Stimulated activated memory B cell treated with anti-CD40 and anti-IgM and Interleukin-4, amounts not matched to agents 10 μg/mL and 1 μg/mL and 100 μg/mL, for 72 hours (primary cell): ENCODE data around the gene RUNX1.

ENCODE experiments used
- ATAC-seq: fragments of 150-1000 bp; cut with Tn5 transposase; 2 replicates; pipeline ENCODE4 v1.10.0; 2021
- H3K27ac Mint-ChIP-seq: one replicate; pipeline ENCODE4 v1.8.0; 2022; ENCODE audit warnings: mild to moderate bottlenecking, mixed read lengths
- H3K27me3 Mint-ChIP-seq: one replicate; pipeline ENCODE4 v1.8.0; 2022; ENCODE audit warnings: mixed read lengths
- H3K36me3 Mint-ChIP-seq: one replicate; pipeline ENCODE4 v1.8.0; 2022; ENCODE audit warnings: mixed read lengths
- H3K4me1 Mint-ChIP-seq: one replicate; pipeline ENCODE4 v1.8.0; 2022; ENCODE audit warnings: mixed read lengths
- H3K4me3 Mint-ChIP-seq: one replicate; pipeline ENCODE4 v1.8.0; 2022; ENCODE audit warnings: mild to moderate bottlenecking, moderate library complexity, mixed read lengths
- H3K9me3 Mint-ChIP-seq: one replicate; pipeline ENCODE4 v1.8.0; 2022; ENCODE audit warnings: mixed read lengths

The RUNX1 gene

DNA sequence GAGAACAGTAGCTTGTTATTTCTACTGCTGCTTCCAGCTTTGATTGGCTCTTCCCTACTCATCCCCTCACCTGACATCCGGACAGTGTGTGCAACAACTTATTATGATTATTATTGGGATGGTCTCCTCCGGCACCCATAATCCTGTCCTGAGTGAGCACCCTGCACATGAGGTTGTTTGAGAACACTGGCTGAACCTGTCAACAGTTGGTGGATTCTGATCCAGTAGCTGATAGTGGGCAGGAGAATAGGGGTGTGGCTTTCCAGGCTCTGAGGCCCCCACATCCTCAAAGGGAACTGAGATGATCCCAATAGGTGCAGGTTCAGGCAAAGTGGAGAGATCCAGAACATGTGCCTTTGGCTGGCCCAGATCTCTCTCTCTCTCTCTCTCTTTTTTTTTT, 60.5 kb downstream of the RUNX1 start:
- Mint-ChIP-seq H3K36me3 (peaks cover 28% of the 10 kb centered on the region), H3K9me3 (no peaks in the 10 kb centered on the region), H3K4me3 (no peak overlapping the region), H3K27me3 (no peaks in the 10 kb centered on the region), H3K4me1 (peaks cover 77% of the 10 kb centered on the region), H3K27ac (peak overlapping the region; percentile 96)
- ATAC-seq = no peak

DNA sequence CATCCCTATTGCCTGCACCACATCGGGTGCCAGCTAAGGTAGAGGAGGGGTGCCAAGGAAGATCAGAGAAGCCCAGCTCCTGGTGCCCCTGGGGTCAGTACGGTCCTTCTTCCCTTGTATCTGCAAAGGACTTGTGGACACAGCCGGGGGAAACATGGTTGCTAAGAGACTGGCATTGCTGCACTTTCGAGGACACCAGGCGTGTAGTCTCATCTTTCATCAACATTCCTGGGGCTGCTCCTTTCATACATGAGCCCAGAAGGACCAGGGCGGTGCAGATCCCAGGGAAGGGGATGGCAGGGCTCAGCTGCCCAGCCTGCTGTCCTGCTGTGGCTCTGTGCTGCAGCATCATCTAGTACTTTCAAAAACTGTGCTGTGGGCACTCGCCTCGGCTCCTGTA, 61.0 kb downstream of the RUNX1 start:
- Mint-ChIP-seq H3K27ac (peak overlapping the region; percentile 96), H3K9me3 (no peaks in the 10 kb centered on the region), H3K27me3 (no peaks in the 10 kb centered on the region), H3K36me3 (peaks cover 29% of the 10 kb centered on the region), H3K4me1 (peaks cover 82% of the 10 kb centered on the region), H3K4me3 (peak overlapping the region; percentile 63)
- no peak for ATAC-seq

DNA sequence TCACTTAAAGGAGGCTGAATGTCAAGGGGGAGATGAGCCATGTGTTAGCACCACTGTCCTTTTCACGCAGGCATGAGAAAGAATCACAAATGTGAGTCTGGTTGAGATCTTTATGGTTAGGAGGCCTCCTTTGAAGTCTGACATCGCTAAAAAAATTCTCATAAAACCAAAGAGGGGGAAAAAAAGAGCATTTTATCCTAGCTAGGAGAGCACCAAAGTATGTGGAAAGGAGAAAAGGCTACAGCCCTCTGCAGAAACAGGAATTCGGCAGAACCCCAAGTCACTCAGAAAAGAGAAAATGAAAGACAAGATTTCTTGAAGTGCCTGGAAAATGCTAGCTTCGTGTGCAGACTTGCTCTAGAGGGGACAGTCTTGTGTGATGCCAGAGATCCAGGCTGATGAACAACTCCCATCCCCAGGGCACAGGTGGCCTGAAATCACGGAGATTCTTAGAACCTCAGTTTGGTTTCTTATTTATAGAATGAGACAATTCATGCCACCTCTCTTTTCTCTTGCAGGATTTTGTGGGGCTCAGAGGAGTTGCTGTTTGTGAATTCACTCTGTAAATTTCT, 61.5 kb downstream of the RUNX1 start:
- Mint-ChIP-seq H3K9me3 (no peaks in the 10 kb centered on the region), H3K27ac (peak overlapping the region; percentile 96), H3K36me3 (peaks cover 29% of the 10 kb centered on the region), H3K4me3 (peak overlapping the region; percentile 63), H3K27me3 (no peaks in the 10 kb centered on the region), H3K4me1 (peaks cover 87% of the 10 kb centered on the region)
- no peak for ATAC-seq

GRCh38 chr21:34986561-34987500, 62.3 kb downstream of the RUNX1 start:
- peaks cover 31% of the 10 kb centered on the region for H3K36me3 Mint-ChIP-seq
- peak overlapping the region; percentile 96 for H3K27ac Mint-ChIP-seq
- no peaks in the 10 kb centered on the region for H3K9me3 Mint-ChIP-seq
- H3K4me3 Mint-ChIP-seq = peak overlapping the region; percentile 63
- no peaks in the 10 kb centered on the region for H3K27me3 Mint-ChIP-seq
- ATAC-seq = peak; percentile 81
- H3K4me1 Mint-ChIP-seq = peaks cover 85% of the 10 kb centered on the region

DNA sequence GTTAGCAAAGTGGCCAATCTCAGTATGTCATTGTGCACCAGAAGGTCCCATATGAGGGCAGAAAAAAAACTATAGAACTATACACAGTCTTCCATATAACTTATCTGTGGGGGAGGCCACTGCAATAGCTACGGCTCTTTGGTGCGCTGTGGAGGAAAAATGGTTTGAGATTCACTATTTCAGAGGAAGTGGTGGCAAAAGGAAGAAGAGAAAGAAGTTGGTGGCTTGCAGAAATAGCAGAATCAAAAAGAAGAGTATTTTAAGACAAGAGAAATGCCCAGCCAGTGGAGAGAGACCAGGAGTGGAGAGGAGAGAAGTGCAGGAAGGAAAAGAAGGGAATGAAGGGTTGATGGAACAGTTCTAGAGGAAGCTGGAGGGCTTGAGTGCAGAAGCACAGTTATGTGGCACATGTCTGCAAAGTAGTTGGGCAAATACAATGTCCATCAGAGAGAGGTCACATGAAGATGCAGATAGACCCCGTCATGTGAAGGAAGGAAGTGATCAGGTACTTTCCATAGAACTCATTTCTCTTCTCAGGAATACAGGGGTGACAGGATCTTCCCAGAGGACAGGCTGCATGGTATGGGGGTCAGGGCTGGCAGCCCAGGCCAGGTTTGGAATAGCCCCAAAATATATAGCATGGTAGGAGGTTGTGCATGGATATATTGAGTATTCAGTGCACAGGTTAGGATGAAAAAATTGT, 64.6 kb downstream of the RUNX1 start:
- H3K9me3 Mint-ChIP-seq = no peaks in the 10 kb centered on the region
- ATAC-seq = no peak
- peak overlapping the region; percentile 15 for H3K4me3 Mint-ChIP-seq
- peaks cover 24% of the 10 kb centered on the region for H3K36me3 Mint-ChIP-seq
- H3K4me1 Mint-ChIP-seq = peaks cover 63% of the 10 kb centered on the region
- peak overlapping the region; percentile 82 for H3K27ac Mint-ChIP-seq
- H3K27me3 Mint-ChIP-seq = no peaks in the 10 kb centered on the region

- ATAC-seq = peak; percentile 70
- Mint-ChIP-seq H3K27ac (peak overlapping the region; percentile 82), H3K36me3 (peaks cover 28% of the 10 kb centered on the region), H3K4me3 (peak overlapping the region; percentile 58), H3K27me3 (no peaks in the 10 kb centered on the region), H3K9me3 (no peaks in the 10 kb centered on the region), H3K4me1 (peaks cover 60% of the 10 kb centered on the region)
Measured at GRCh38 chr21:34983680-34984086, 65.4 kb downstream of the RUNX1 start.

DNA sequence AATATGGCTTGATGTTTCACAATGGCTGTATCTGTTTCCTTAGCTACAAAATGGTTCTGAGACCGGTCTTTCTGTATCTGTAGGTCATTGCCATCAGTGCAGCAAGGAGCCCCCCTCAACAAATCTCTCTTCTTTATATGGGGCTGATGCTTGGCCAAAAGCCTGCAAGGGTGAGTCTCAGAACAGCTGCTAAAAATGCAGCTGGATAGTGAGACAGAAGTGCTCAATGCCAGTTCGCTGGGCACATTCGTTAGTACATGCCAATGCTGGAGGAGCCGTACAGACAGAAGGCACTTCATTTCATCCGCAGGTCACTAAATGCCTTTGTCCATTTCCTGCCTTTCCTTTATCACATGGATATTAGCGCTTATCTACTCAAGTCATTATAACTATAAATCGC, 67.3 kb downstream of the RUNX1 start:
- no peaks in the 10 kb centered on the region for H3K9me3 Mint-ChIP-seq
- no peak for ATAC-seq
- H3K4me1 Mint-ChIP-seq = peaks cover 43% of the 10 kb centered on the region
- H3K27ac Mint-ChIP-seq = peak overlapping the region; percentile 82
- H3K4me3 Mint-ChIP-seq = no peak overlapping the region
- H3K36me3 Mint-ChIP-seq = peaks cover 30% of the 10 kb centered on the region
- no peaks in the 10 kb centered on the region for H3K27me3 Mint-ChIP-seq

DNA sequence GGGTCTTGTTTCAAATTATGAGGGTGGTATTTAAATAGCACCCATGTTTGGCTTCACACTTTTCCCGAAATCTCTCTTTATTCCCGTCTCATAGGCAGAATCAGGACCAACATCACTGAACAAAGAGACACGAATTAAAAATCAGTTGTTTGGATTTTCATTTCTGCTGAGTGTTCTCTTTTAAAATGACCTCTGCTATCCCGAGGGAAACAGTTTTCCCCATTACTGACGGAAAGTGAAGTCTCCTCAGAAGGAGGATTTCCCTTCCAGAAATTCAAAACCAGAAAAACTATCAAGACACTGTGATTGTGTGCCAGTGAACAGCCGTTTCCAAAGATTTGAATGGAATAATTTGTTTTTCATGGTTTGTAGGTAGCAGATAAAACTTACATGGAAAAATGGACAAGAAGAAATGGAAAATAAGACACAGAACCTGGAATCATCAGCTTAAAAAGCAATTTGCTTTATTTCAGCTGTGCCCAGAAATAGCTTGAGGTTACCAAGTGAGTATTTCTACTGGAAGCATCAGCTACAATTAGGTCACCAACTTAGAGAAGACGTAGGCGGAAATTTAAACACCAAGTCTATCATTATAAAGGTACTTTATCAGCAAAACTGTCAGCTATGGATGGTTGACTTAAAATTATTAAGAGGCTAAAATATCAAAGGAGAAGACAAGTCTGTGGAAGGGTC, 68.5 kb downstream of the RUNX1 start:
- no peak for ATAC-seq
- Mint-ChIP-seq H3K4me3 (no peak overlapping the region), H3K36me3 (peaks cover 33% of the 10 kb centered on the region), H3K27ac (no peak overlapping the region), H3K9me3 (no peaks in the 10 kb centered on the region), H3K27me3 (no peaks in the 10 kb centered on the region), H3K4me1 (peaks cover 39% of the 10 kb centered on the region)

DNA sequence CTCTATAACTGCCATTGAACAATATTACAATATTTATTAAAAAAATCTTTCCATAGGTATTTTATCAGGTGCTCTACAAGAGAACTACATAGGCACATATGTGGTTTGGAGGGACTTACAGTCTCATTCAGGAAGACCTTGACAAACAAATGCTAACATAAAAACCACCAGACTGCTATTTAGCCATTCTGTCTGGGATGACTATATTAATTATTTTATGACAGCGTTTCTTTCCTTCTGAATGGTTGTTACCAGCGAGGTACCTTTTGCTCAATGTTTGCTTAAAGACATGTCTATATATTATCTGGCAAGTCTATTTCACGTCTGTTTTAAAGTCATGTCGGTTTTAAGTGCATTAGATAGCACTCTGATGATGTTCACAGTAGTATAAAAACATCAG, 69.7 kb downstream of the RUNX1 start:
- peaks cover 40% of the 10 kb centered on the region for H3K4me1 Mint-ChIP-seq
- no peaks in the 10 kb centered on the region for H3K9me3 Mint-ChIP-seq
- H3K36me3 Mint-ChIP-seq = peaks cover 28% of the 10 kb centered on the region
- H3K27me3 Mint-ChIP-seq = no peaks in the 10 kb centered on the region
- no peak for ATAC-seq
- no peak overlapping the region for H3K27ac Mint-ChIP-seq
- H3K4me3 Mint-ChIP-seq = no peak overlapping the region

DNA sequence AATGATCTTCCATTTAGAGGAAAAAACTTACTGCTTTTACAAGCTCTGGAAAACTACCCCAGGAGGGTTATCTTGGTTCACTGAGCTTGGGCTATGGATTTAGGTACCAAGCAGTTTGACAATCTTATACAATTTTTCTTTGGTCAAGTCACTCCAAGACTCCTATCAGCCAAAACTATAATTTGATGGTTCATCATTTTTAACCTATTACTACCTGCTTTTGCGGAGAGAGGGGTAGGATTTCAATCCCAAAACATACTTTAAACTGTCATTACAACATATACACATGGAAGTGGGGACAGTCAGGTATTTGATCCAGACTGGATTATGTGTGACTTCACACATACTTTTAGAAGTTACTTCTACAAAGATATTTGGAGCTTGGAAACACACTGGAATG, 71.8 kb downstream of the RUNX1 start:
- ATAC-seq = no peak
- H3K4me1 Mint-ChIP-seq = peaks cover 42% of the 10 kb centered on the region
- H3K9me3 Mint-ChIP-seq = no peaks in the 10 kb centered on the region
- H3K27ac Mint-ChIP-seq = no peak overlapping the region
- no peak overlapping the region for H3K4me3 Mint-ChIP-seq
- H3K27me3 Mint-ChIP-seq = no peaks in the 10 kb centered on the region
- H3K36me3 Mint-ChIP-seq = peaks cover 20% of the 10 kb centered on the region

- H3K4me3 Mint-ChIP-seq = peak overlapping the region; percentile 71
- H3K27me3 Mint-ChIP-seq = no peaks in the 10 kb centered on the region
- H3K4me1 Mint-ChIP-seq = peaks cover 55% of the 10 kb centered on the region
- ATAC-seq = peak; percentile 93
- peaks cover 25% of the 10 kb centered on the region for H3K36me3 Mint-ChIP-seq
- H3K9me3 Mint-ChIP-seq = no peaks in the 10 kb centered on the region
- H3K27ac Mint-ChIP-seq = peak overlapping the region; percentile 83
Measured at GRCh38 chr21:34974162-34974981, 74.7 kb downstream of the RUNX1 start.

DNA sequence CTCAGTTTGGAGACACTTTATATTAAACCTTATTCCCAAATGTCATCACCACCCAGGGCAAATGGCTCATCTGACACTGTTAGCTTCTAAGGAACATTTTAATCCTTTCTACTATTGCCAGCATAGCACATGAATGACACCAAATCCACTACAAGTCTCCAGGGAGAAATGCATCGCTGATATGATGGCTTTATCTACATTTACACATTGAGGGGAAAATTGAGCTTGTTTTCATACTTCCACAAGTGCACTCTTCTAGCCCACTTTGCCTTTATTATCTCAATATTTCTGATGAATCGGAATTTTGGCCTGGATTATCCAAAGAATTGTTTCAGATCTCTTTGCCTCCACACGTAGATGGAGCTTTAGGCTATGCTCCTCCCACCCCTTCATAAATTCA, 75.4 kb downstream of the RUNX1 start:
- Mint-ChIP-seq H3K27me3 (no peaks in the 10 kb centered on the region), H3K27ac (peak overlapping the region; percentile 83), H3K9me3 (no peaks in the 10 kb centered on the region), H3K36me3 (peaks cover 26% of the 10 kb centered on the region), H3K4me1 (peaks cover 57% of the 10 kb centered on the region), H3K4me3 (peak overlapping the region; percentile 71)
- ATAC-seq = no peak

GRCh38 chr21:34971656-34972055, 77.4 kb downstream of the RUNX1 start:
- no peak overlapping the region for H3K4me3 Mint-ChIP-seq
- peaks cover 39% of the 10 kb centered on the region for H3K36me3 Mint-ChIP-seq
- H3K27ac Mint-ChIP-seq = no peak overlapping the region
- H3K4me1 Mint-ChIP-seq = peaks cover 71% of the 10 kb centered on the region
- H3K27me3 Mint-ChIP-seq = no peaks in the 10 kb centered on the region
- ATAC-seq = no peak
- H3K9me3 Mint-ChIP-seq = no peaks in the 10 kb centered on the region

DNA sequence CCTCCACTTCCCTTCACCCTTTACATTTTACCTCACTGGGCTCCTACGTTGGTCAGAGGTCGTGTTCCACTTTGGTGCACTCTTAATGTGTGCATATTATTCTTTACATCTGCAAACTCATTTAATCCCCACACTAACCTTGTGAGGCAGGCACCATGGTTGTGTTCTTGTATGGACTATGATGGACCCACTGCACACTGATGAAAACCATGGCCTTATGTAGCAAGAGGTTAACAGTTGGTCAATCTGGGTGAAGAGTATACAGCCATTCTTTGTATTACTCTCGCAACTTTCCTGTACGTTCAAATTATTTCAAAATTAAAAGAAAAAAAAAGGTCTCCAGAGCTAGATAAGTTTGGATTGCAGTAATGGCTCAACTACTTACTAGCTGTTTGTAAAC, 78.5 kb downstream of the RUNX1 start:
- H3K4me3 Mint-ChIP-seq = no peak overlapping the region
- peaks cover 70% of the 10 kb centered on the region for H3K4me1 Mint-ChIP-seq
- H3K27ac Mint-ChIP-seq = peak overlapping the region; percentile 92
- no peak for ATAC-seq
- no peaks in the 10 kb centered on the region for H3K9me3 Mint-ChIP-seq
- H3K36me3 Mint-ChIP-seq = peaks cover 38% of the 10 kb centered on the region
- H3K27me3 Mint-ChIP-seq = no peaks in the 10 kb centered on the region
